Prostate gland (tissue), 2 donors: ENCODE results near the gene NDRG2. TPM values are rescaled to one million over a fixed set of nuclear protein-coding genes. Genes with fewer than 3 reads are reported as not detected.

Source experiments
- DNase-seq: peaks from one replicate; pipeline ENCODE4 v3.0.0-alpha.2; 2019; ENCODE audit warnings: low spot score
- H3K27ac ChIP-seq, 2 donors: fragments of 200-600 bp; sonication (generic); 2 replicates each; pipeline ENCODE4 v1.5.1; 2017 to 2019
- H3K27me3 ChIP-seq: fragments of 200-600 bp; sonication (generic); replicated peaks from 2 replicates; pipeline ENCODE4 v1.5.1; 2019; ENCODE audit not compliant: insufficient read depth
- H3K36me3 ChIP-seq, 2 donors: fragments of 200-600 bp; sonication (generic); 1 replicate in 1 of 2; 2 replicates in 1 of 2; pipeline versions ENCODE4 v1.5.1 to v1.8.1; 2017 to 2019
- H3K4me1 ChIP-seq: fragments of 200-600 bp; sonication (generic); replicated peaks from 2 replicates; pipeline ENCODE4 v1.5.1; 2019
- H3K4me3 ChIP-seq, 2 donors: fragments of 200-600 bp; sonication (generic); 2 replicates each; pipeline ENCODE4 v1.5.1; 2017 to 2019
- H3K9me3 ChIP-seq: fragments of 200-600 bp; sonication (generic); 2 replicates; pipeline ENCODE4 v1.5.1; 2017
- CTCF ChIP-seq, 4 experiments: fragments of 200-600 bp in 2 of 4; fragments of 450-650 bp in 2 of 4; sonication (generic) in 2 of 4; IDR thresholded peaks; 1 replicate in 3 of 4; 2 replicates in 1 of 4; pipeline ENCODE4 v1.5.1; 2016 to 2019; ENCODE audit warnings: antibody characterized with exemption in 4 of 4, mild to moderate bottlenecking in 2 of 4, moderate library complexity in 2 of 4
- POLR2A ChIP-seq: fragments of 450-650 bp; IDR thresholded peaks from one replicate; pipeline ENCODE4 v1.6.1; 2016; ENCODE audit warnings: antibody characterized with exemption, mild to moderate bottlenecking
- POLR2AphosphoS5 ChIP-seq: sonication (generic); formaldehyde crosslinking; IDR thresholded peaks from one replicate; pipeline ENCODE4 v1.6.1; 2017; ENCODE audit warnings: antibody characterized with exemption
- WGBS: methylation state at CpG from one replicate; pipeline ENCODE4 v1.1.5; 2018; 5-methylcytosine and 5-hydroxymethylcytosine counted together
- intact Hi-C: fragments of 100-400 bp; cut with DNase I; formaldehyde crosslinking; loops from one replicate; pipeline ENCODE4 v1.14.2; 2022
- total RNA-seq, 2 donors: library from RNA; depleted of rRNA; stranded (reverse); fragments of >200 nt; gene quantifications; one replicate each; pipeline ENCODE4 v1.1.0, GENCODE V29; 2016

NDRG2 gene
- total RNA-seq, 2 donors from 2014 or later: 230 to 304 TPM

- intact Hi-C loops: no loop called here
- peaks cover 10 to 17% of the 10 kb centered on the region in 2 donors for H3K36me3 ChIP-seq
- no peak overlapping the region for H3K27ac ChIP-seq
- H3K4me1 ChIP-seq: no peaks in the 10 kb centered on the region
- TF ChIP-seq POLR2AphosphoS5: no peak
- no peaks in the 10 kb centered on the region for H3K9me3 ChIP-seq
- no peaks in the 10 kb centered on the region for H3K27me3 ChIP-seq
- 65% methylated on average over 4 of the region's 4 CpGs for WGBS
- no peak overlapping the region for H3K4me3 ChIP-seq
- DNase-seq: no peak
Observed at GRCh38 chr14:20999591-20999990, 25.3 kb downstream of the NDRG2 start.

- Histone ChIP-seq H3K27me3 (no peaks in the 10 kb centered on the region), H3K4me1 (no peaks in the 10 kb centered on the region), H3K27ac (peak within 1 kb of the TSS; percentile 42 to 47), H3K9me3 (no peaks in the 10 kb centered on the region), H3K36me3 (peaks cover 10 to 18% of the 10 kb centered on the region in 2 donors), H3K4me3 (no peak within 1 kb of the TSS)
- intact Hi-C loops: no loop called here
- 25% methylated on average over 6 of the region's 6 CpGs for WGBS
- DNase-seq: peak; percentile 65
- TF ChIP-seq CTCF (IDR thresholded peaks at IDR 0.05) (no peak), POLR2A (peak; percentile 21), POLR2AphosphoS5 (peak; percentile 33)
Observed at GRCh38 chr14:20998674-20999366, 26.0 kb downstream of the NDRG2 start, which contains the start of gene SLC39A2. TSS of gene SLC39A2 (plus strand) at chr14:20999293. CDS start at chr14:20999447, 154 bp downstream.

- DNase-seq: peak; percentile 28
- TF ChIP-seq POLR2AphosphoS5 (peak; percentile 8), CTCF (IDR thresholded peaks at IDR 0.05) (no peak), POLR2A (no peak)
- Histone ChIP-seq H3K36me3 (peaks cover 10 to 18% of the 10 kb centered on the region in 2 donors), H3K4me1 (no peaks in the 10 kb centered on the region), H3K27ac (peak overlapping the region in 1 of 2 donors; percentile 35), H3K9me3 (no peaks in the 10 kb centered on the region), H3K27me3 (no peaks in the 10 kb centered on the region), H3K4me3 (no peak overlapping the region)
- 34% methylated on average over 3 of the region's 3 CpGs for WGBS
- intact Hi-C loops: no loop called here
Observed at GRCh38 chr14:20998139-20998538, 26.7 kb downstream of the NDRG2 start.

- Histone ChIP-seq H3K4me3 (no peak overlapping the region), H3K36me3 (peaks cover 10 to 18% of the 10 kb centered on the region in 2 donors), H3K4me1 (no peaks in the 10 kb centered on the region), H3K27ac (no peak overlapping the region), H3K9me3 (no peaks in the 10 kb centered on the region), H3K27me3 (no peaks in the 10 kb centered on the region)
- WGBS: 52% methylated on average over 6 of the region's 6 CpGs
- TF ChIP-seq POLR2A (no peak), CTCF (IDR thresholded peaks at IDR 0.05) (no peak), POLR2AphosphoS5 (no peak)
- no peak for DNase-seq
- intact Hi-C loops: no loop called here
Observed at GRCh38 chr14:20997564-20997963, 27.3 kb downstream of the NDRG2 start.

GRCh38 chr14:20997115-20997514 lies 27.7 kb downstream of the NDRG2 start:
- TF ChIP-seq POLR2A (no peak), CTCF (IDR thresholded peaks at IDR 0.05) (no peak), POLR2AphosphoS5 (no peak)
- H3K4me1 ChIP-seq: no peaks in the 10 kb centered on the region
- peaks cover 10 to 18% of the 10 kb centered on the region in 2 donors for H3K36me3 ChIP-seq
- H3K27ac ChIP-seq: no peak overlapping the region
- no peaks in the 10 kb centered on the region for H3K9me3 ChIP-seq
- WGBS: 57% methylated on average over 4 of the region's 4 CpGs
- H3K27me3 ChIP-seq: no peaks in the 10 kb centered on the region
- no peak for DNase-seq
- H3K4me3 ChIP-seq: no peak overlapping the region
- intact Hi-C loops: no loop called here
